Keratinocyte (primary cell): Measurements from ENCODE around the gene MOV10L1. TPM values are rescaled to one million over a fixed set of nuclear protein-coding genes. Genes with fewer than 3 reads are reported as not detected.
A peak's percentile ranks its signal among the peaks of the same experiment; 100 is the strongest.

Source experiments
- DNase-seq: peaks from one replicate; pipeline ENCODE4 v3.0.0-alpha.2; 2011; ENCODE audit warnings: low read depth, missing footprints, low spot score
- FAIRE-seq: peaks from 2 replicates; lab custom pipeline; 2011; peaks lifted over from hg19 to GRCh38; lab: Jason Lieb, UNC
- H2AFZ ChIP-seq: 2 replicates; pipeline ENCODE4 v1.6.0; 2012; ENCODE audit warnings: low read length, control low read depth, inconsistent platforms; ENCODE audit not compliant: control insufficient read depth
- H3K27ac ChIP-seq: 2 replicates; pipeline ENCODE4 v1.5.1; 2011; ENCODE audit warnings: low read length; ENCODE audit not compliant: control insufficient read depth, insufficient read depth
- H3K27me3 ChIP-seq: 3 replicates; pipeline ENCODE4 v1.6.0; 2011; ENCODE audit warnings: low read length; ENCODE audit not compliant: control insufficient read depth, insufficient read depth; ENCODE audit errors: extremely low read depth
- H3K36me3 ChIP-seq, 2 experiments: 2 replicates in 1 of 2; 3 replicates in 1 of 2; pipeline ENCODE4 v1.5.1; 2011; ENCODE audit warnings: low read length in 2 of 2, mild to moderate bottlenecking in 1 of 2; ENCODE audit not compliant: control insufficient read depth in 2 of 2, insufficient read depth in 2 of 2; ENCODE audit errors: extremely low read depth in 1 of 2
- H3K4me1 ChIP-seq: 3 replicates; pipeline ENCODE4 v1.5.1; 2011; ENCODE audit warnings: low read length; ENCODE audit not compliant: control insufficient read depth, insufficient read depth; ENCODE audit errors: extremely low read depth
- H3K4me2 ChIP-seq: 3 replicates; pipeline ENCODE4 v1.6.0; 2011; ENCODE audit warnings: low read depth, low read length; ENCODE audit not compliant: control insufficient read depth, insufficient read depth; ENCODE audit errors: extremely low read depth
- H3K4me3 ChIP-seq, 3 experiments: fragments of 200-600 bp in 1 of 3; sonication (generic) in 1 of 3; 2 replicates in 2 of 3; 3 replicates in 1 of 3; pipeline ENCODE4 v1.5.1; 2011 to 2016; ENCODE audit warnings: low read length in 3 of 3, mild to moderate bottlenecking in 3 of 3, control low read depth in 2 of 3, inconsistent platforms in 1 of 3, low read depth in 1 of 3, mixed read lengths in 1 of 3, mixed run types in 1 of 3, moderate library complexity in 1 of 3; ENCODE audit not compliant: control insufficient read depth in 2 of 3, insufficient read depth in 2 of 3; ENCODE audit errors: extremely low read depth in 1 of 3
- H3K79me2 ChIP-seq: 2 replicates; pipeline ENCODE4 v1.6.0; 2012; ENCODE audit warnings: low read length; ENCODE audit not compliant: control insufficient read depth, insufficient read depth
- H3K9ac ChIP-seq: 3 replicates; pipeline ENCODE4 v1.6.0; 2011; ENCODE audit warnings: low read length; ENCODE audit not compliant: control insufficient read depth, insufficient read depth; ENCODE audit errors: extremely low read depth
- H3K9me1 ChIP-seq: 3 replicates; pipeline ENCODE4 v1.6.0; 2011; ENCODE audit warnings: low read length; ENCODE audit not compliant: control insufficient read depth, insufficient read depth; ENCODE audit errors: extremely low read depth
- H3K9me3 ChIP-seq: 2 replicates; pipeline ENCODE4 v1.5.1; 2012; ENCODE audit warnings: low read depth, low read length; ENCODE audit not compliant: control insufficient read depth
- H4K20me1 ChIP-seq: 3 replicates; pipeline ENCODE4 v1.6.0; 2011; ENCODE audit warnings: low read length; ENCODE audit not compliant: control insufficient read depth, insufficient read depth; ENCODE audit errors: extremely low read depth
- CTCF ChIP-seq, 3 experiments: IDR thresholded peaks in 1 of 3; conservative IDR thresholded peaks in 1 of 3; optimal IDR thresholded peaks in 1 of 3; 2 replicates in 2 of 3; 3 replicates in 1 of 3; pipeline versions ENCODE3 to v1.5.1; 2011; ENCODE audit warnings: low read length in 3 of 3, mild to moderate bottlenecking in 3 of 3, moderate library complexity in 2 of 3, control low read depth in 1 of 3, inconsistent platforms in 1 of 3; ENCODE audit not compliant: insufficient read depth in 2 of 3; ENCODE audit errors: extremely low read depth in 1 of 3
- EZH2 ChIP-seq: IDR thresholded peaks from one replicate; pipeline ENCODE4 v1.6.1; 2012; ENCODE audit warnings: inconsistent platforms, mild to moderate bottlenecking, low read length, moderate library complexity
- dilution Hi-C: fragments of 300-500 bp; cut with MboI; formaldehyde crosslinking; loops from one replicate; pipeline ENCODE4 v1.7.0; 2020; ENCODE audit warnings: low sequenced_read_pairs; ENCODE audit not compliant: extremely low pct_ligation_motif_present
- polyA plus RNA-seq, 5 experiments: library from polyadenylated mRNA; depleted of rRNA in 3 of 5; stranded (reverse) in 3 of 5; stranded (forward) in 1 of 5; unstranded in 1 of 5; fragments of >200 nt; gene quantifications; 1 replicate in 1 of 5; 2 replicates in 3 of 5; 3 replicates in 1 of 5; pipeline versions ENCODE4 v1.2.1 to v1.2.3, GENCODE V29; 2011 to 2012; ENCODE audit warnings: missing spikeins in 2 of 5, low read depth in 1 of 5, low replicate concordance in 1 of 5

The MOV10L1 gene
- polyA plus RNA-seq, 1 donor (not counting 4 experiments of a cell fraction or from before 2014, with no cell fraction given) = not detected

DNA sequence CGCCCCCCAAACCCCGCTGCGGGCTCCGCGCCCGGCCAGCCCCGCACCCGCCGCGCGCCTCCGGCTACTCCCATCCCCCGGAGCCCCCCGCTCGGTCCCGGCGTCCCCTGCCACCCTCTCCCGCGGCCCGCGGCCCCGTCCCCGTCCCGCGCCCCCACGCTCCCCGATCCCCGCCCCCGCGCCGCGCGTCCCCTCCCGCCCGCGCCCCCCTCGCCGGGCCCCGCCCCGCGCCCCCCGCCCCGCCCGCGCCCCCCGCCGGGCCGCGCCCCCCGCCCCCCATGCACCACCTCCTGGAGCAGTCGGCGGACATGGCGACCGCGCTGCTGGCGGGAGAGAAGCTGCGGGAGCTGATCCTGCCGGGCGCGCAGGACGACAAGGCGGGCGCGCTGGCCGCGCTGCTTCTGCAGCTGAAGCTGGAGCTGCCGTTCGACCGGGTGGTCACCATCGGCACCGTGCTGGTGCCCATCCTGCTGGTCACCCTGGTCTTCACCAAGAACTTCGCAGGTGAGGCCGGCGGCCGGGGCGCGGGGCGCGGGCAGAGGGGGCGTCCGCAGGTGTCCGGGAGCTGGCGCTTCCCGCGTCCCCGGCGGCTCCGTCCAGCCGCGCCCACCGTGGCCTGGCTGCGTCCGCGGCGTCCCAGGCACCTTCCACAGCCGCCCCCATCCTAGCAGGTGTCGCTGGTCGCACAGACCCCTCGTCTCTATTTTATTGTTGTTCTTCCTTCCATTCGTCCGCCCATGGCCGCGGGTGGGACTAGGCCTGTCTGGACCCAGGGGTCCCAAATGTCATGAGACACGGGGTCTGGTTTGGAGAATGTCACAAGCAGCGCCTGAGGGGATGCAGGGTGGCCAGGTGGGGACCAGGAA lies 80.9 kb downstream of the MOV10L1 start, which contains the start of gene PANX2:
Gene PANX2 (plus strand): TSS at position 279 of the 866 bp plus-strand sequence. CDS start 0 bp downstream, at position 279.
- dilution Hi-C loops = no loop called here
- Histone ChIP-seq H4K20me1 (no peaks in the 10 kb centered on the region), H3K27me3 (peaks cover 13% of the 10 kb centered on the region), H3K9ac (no peak within 1 kb of the TSS), H3K4me2 (peak within 1 kb of the TSS; percentile 41), H3K27ac (no peak within 1 kb of the TSS), H3K9me3 (no peaks in the 10 kb centered on the region), H3K36me3 (no peaks in the 10 kb centered on the region), H3K79me2 (no peaks in the 10 kb centered on the region), H2AFZ (no peak within 1 kb of the TSS), H3K4me3 (peak within 1 kb of the TSS in 2 of 3 experiments; percentile 30 to 38), H3K9me1 (no peaks in the 10 kb centered on the region), H3K4me1 (no peaks in the 10 kb centered on the region)
- TF ChIP-seq CTCF (optimal IDR thresholded peaks at IDR 0.05 in 1 of 3, IDR thresholded peaks at IDR 0.05 in 1 of 3, conservative IDR thresholded peaks at IDR 0.05 in 1 of 3; ENCODE audit: extremely low read depth in 1 of 3, insufficient read depth in 2 of 3, low read length in 3 of 3) = no peak
- peak; percentile 53 for TF ChIP-seq EZH2
- FAIRE-seq (no peak), DNase-seq (no peak)

GRCh38 chr22:50171319-50171964 lies 81.6 kb downstream of the MOV10L1 start:
- Histone ChIP-seq H3K9me3 (no peaks in the 10 kb centered on the region), H3K4me3 (no peak overlapping the region), H4K20me1 (no peaks in the 10 kb centered on the region), H3K79me2 (no peaks in the 10 kb centered on the region), H3K9ac (no peak overlapping the region), H3K27ac (no peak overlapping the region), H3K4me1 (no peaks in the 10 kb centered on the region), H3K27me3 (peaks cover 13% of the 10 kb centered on the region), H3K4me2 (no peak overlapping the region), H2AFZ (no peak overlapping the region), H3K9me1 (no peaks in the 10 kb centered on the region), H3K36me3 (no peaks in the 10 kb centered on the region)
- dilution Hi-C loops = no loop called here
- FAIRE-seq (no peak), DNase-seq (no peak)
- TF ChIP-seq EZH2 = no peak
- no peak for TF ChIP-seq CTCF (optimal IDR thresholded peaks at IDR 0.05 in 1 of 3, IDR thresholded peaks at IDR 0.05 in 1 of 3, conservative IDR thresholded peaks at IDR 0.05 in 1 of 3; ENCODE audit: extremely low read depth in 1 of 3, insufficient read depth in 2 of 3, low read length in 3 of 3)
